SK-N-SH (cell line): ENCODE measurements around the gene DIAPH1. TPM values are rescaled to one million over a fixed set of nuclear protein-coding genes. Genes with fewer than 3 reads are reported as not detected.

Source experiments
- CTCF ChIA-PET: fragments of 300-600, 350-600 bp; formaldehyde crosslinking; extraction: SDS; loops from one replicate; lab custom pipeline; 2021; lab: Yijun Ruan, JAX
- POLR2A ChIA-PET: fragments of 350-600 bp; sonication (Branson Sonifier 250); formaldehyde crosslinking; extraction: SDS; loops from one replicate; lab custom pipeline; 2020; ENCODE audit warnings: antibody characterized with exemption, inconsistent platforms; lab: Yijun Ruan, JAX
- DNase-seq: peaks from one replicate; pipeline ENCODE4 v3.0.0; 2012
- H2AFZ ChIP-seq: fragments of 200-600 bp; sonication (generic); 2 replicates; pipeline ENCODE4 v1.8.1; 2016; ENCODE audit warnings: antibody characterized with exemption, mild to moderate bottlenecking, low read depth
- H3F3A ChIP-seq: fragments of 200-600 bp; sonication (generic); replicated peaks from 2 replicates; pipeline ENCODE3; 2016; ENCODE audit warnings: antibody characterized with exemption, mild to moderate bottlenecking; ENCODE audit not compliant: insufficient read depth
- H3K27ac ChIP-seq, 2 experiments: fragments of 200-500 bp in 1 of 2; fragments of 200-600 bp in 1 of 2; sonication (Bioruptor generic) in 1 of 2; sonication (generic), shearing (Covaris generic) in 1 of 2; 2 replicates each; pipeline versions ENCODE4 v1.5.1 to v1.6.1; 2014 to 2016; ENCODE audit warnings: low read depth in 2 of 2, inconsistent platforms in 1 of 2, low read length in 1 of 2, mild to moderate bottlenecking in 1 of 2, mixed read lengths in 1 of 2
- H3K27me3 ChIP-seq: fragments of 200-600 bp; sonication (generic), shearing (Covaris generic); 2 replicates; pipeline ENCODE4 v1.6.1; 2016; ENCODE audit warnings: mixed run types; ENCODE audit not compliant: insufficient read depth
- H3K36me3 ChIP-seq, 2 experiments: fragments of 200-500 bp in 1 of 2; fragments of 200-600 bp in 1 of 2; sonication (Bioruptor generic) in 1 of 2; sonication (generic) in 1 of 2; replicated peaks in 1 of 2; 2 replicates each; pipeline versions ENCODE3 to v1.5.1; 2014 to 2016; ENCODE audit warnings: low read length in 1 of 2, mild to moderate bottlenecking in 1 of 2; ENCODE audit not compliant: insufficient read depth in 2 of 2, control insufficient read depth in 1 of 2
- H3K4me1 ChIP-seq, 2 experiments: fragments of 200-500 bp in 1 of 2; fragments of 200-600 bp in 1 of 2; sonication (Bioruptor generic) in 1 of 2; sonication (generic), shearing (Covaris generic) in 1 of 2; 2 replicates each; pipeline versions ENCODE4 v1.5.1 to v1.6.1; 2014 to 2016; ENCODE audit warnings: low read depth in 1 of 2, low read length in 1 of 2, mixed run types in 1 of 2; ENCODE audit not compliant: insufficient read depth in 2 of 2, control insufficient read depth in 1 of 2
- H3K4me2 ChIP-seq: fragments of 200-600 bp; sonication (generic), shearing (Covaris generic); 2 replicates; pipeline ENCODE4 v1.6.1; 2017; ENCODE audit warnings: mixed run types
- H3K4me3 ChIP-seq, 2 experiments: fragments of 200-500 bp in 1 of 2; fragments of 200-600 bp in 1 of 2; sonication (Bioruptor generic) in 1 of 2; sonication (generic), shearing (Covaris generic) in 1 of 2; 2 replicates each; pipeline versions ENCODE4 v1.5.1 to v1.8.1; 2014 to 2016; ENCODE audit warnings: low read depth in 2 of 2, inconsistent platforms in 1 of 2, low read length in 1 of 2, mild to moderate bottlenecking in 1 of 2, mixed read lengths in 1 of 2, moderate library complexity in 1 of 2
- H3K79me2 ChIP-seq: fragments of 200-600 bp; sonication (generic); 2 replicates; pipeline ENCODE4 v1.8.1; 2017; ENCODE audit warnings: mild to moderate bottlenecking; ENCODE audit not compliant: insufficient read depth
- H3K9ac ChIP-seq: fragments of 200-600 bp; sonication (generic); 2 replicates; pipeline ENCODE4 v1.6.1; 2017; ENCODE audit warnings: mixed run types
- H3K9me2 ChIP-seq: fragments of 200-600 bp; sonication (generic); 2 replicates; pipeline ENCODE4 v1.6.1; 2017; ENCODE audit warnings: mixed run types
- H3K9me3 ChIP-seq: fragments of 200-600 bp; sonication (generic); 2 replicates; pipeline ENCODE4 v1.6.1; 2017; ENCODE audit warnings: mixed run types, mild to moderate bottlenecking, moderate library complexity
- H4K20me1 ChIP-seq: fragments of 200-600 bp; sonication (generic); 2 replicates; pipeline ENCODE4 v1.6.1; 2017; ENCODE audit warnings: mild to moderate bottlenecking, mixed run types; ENCODE audit not compliant: insufficient read depth
- CHD2 ChIP-seq: fragments of 150-350 bp; IDR thresholded peaks from 2 replicates; pipeline ENCODE4 v1.6.1; 2018; ENCODE audit warnings: low read length; ENCODE audit not compliant: partially characterized antibody
- CTCF ChIP-seq: fragments of 200-600 bp; sonication (generic); IDR thresholded peaks from 2 replicates; pipeline ENCODE4 v1.6.1; 2017; ENCODE audit warnings: antibody characterized with exemption, mild to moderate bottlenecking, moderate library complexity
- EP300 ChIP-seq, 2 experiments: IDR thresholded peaks; 2 replicates each; pipeline versions ENCODE4 v1.4.0 to v1.6.1; 2012; ENCODE audit warnings: borderline replicate concordance in 1 of 2, low read depth in 1 of 2, low read length in 1 of 2
- EZH2phosphoT487 ChIP-seq: fragments of 200-600 bp; sonication (generic); IDR thresholded peaks from 2 replicates; pipeline ENCODE4 v1.6.1; 2017; ENCODE audit warnings: low read depth, mixed run types, mild to moderate bottlenecking, antibody characterized with exemption, moderate library complexity, borderline replicate concordance
- FOSL2 ChIP-seq: IDR thresholded peaks from 2 replicates; pipeline ENCODE4 v1.4.0; 2012; ENCODE audit warnings: low read depth, mild to moderate bottlenecking, moderate library complexity, borderline replicate concordance
- GABPA ChIP-seq: IDR thresholded peaks from 2 replicates; pipeline ENCODE4 v1.4.0; 2012; ENCODE audit warnings: low read depth, mild to moderate bottlenecking
- GATA2 ChIP-seq: sonication (generic); formaldehyde crosslinking; IDR thresholded peaks from 2 replicates; pipeline ENCODE4 v1.5.0; 2020; ENCODE audit warnings: mild to moderate bottlenecking, missing genetic modification reagents
- JUND ChIP-seq: IDR thresholded peaks from 2 replicates; pipeline ENCODE4 v1.4.0; 2012
- MAX ChIP-seq: IDR thresholded peaks from 2 replicates; pipeline ENCODE4 v1.4.0; 2012; ENCODE audit warnings: low read depth
- MXI1 ChIP-seq: IDR thresholded peaks from 2 replicates; pipeline ENCODE4 v1.6.1; 2012; ENCODE audit warnings: mild to moderate bottlenecking, low read depth, low read length, improper control_type of control experiment
- NRF1 ChIP-seq: IDR thresholded peaks from 2 replicates; pipeline ENCODE4 v1.6.1; 2012; ENCODE audit warnings: low read depth, mild to moderate bottlenecking, low read length
- POLR2AphosphoS5 ChIP-seq: IDR thresholded peaks from 2 replicates; pipeline ENCODE4 v1.6.1; 2012; ENCODE audit warnings: low read depth, low read length
- REST ChIP-seq: IDR thresholded peaks from 2 replicates; pipeline ENCODE4 v1.6.1; 2012; ENCODE audit warnings: mild to moderate bottlenecking, low read depth, low read length, moderate library complexity
- RXRA ChIP-seq: IDR thresholded peaks from 2 replicates; pipeline ENCODE4 v1.4.0; 2012; ENCODE audit warnings: low read depth, mild to moderate bottlenecking, borderline replicate concordance
- TEAD4 ChIP-seq: IDR thresholded peaks from 2 replicates; pipeline ENCODE4 v1.4.0; 2012; ENCODE audit warnings: mild to moderate bottlenecking, borderline replicate concordance; ENCODE audit not compliant: insufficient read depth
- ZBTB33 ChIP-seq: IDR thresholded peaks from 2 replicates; pipeline ENCODE4 v1.4.0; 2012; ENCODE audit warnings: low read depth, borderline replicate concordance
- WGBS: methylation state at CpG from one replicate; pipeline ENCODE4 v1.1.6; 2017; ENCODE audit warnings: low lambda C conversion rate; 5-methylcytosine and 5-hydroxymethylcytosine counted together
- polyA plus RNA-seq, 3 experiments: library from polyadenylated mRNA; depleted of rRNA; stranded (reverse); fragments of >200 nt; gene quantifications; 2 replicates each; pipeline ENCODE4 v1.2.3, GENCODE V29; 2012

The DIAPH1 gene
- polyA plus RNA-seq, 1 of the 3 experiments (the other 2 are of a cell fraction), result 30.4 TPM

- no peaks in the 10 kb centered on the region for H4K20me1 ChIP-seq
- H3K4me1 ChIP-seq, result peaks cover 0 to 8% of the 10 kb centered on the region in 2 experiments; a peak in 2 of 4 replicates
- no peak overlapping the region for H2AFZ ChIP-seq
- CTCF ChIA-PET, result interaction anchor here (1.1 to 2.7 kb wide), 5 partner anchors 9 to 311 kb away, joined by 3 to 17 read pairs (median 8); partner anchors contain the start of gene DIAPH1
- H3K9ac ChIP-seq, result no peak overlapping the region
- H3K79me2 ChIP-seq, result no peaks in the 10 kb centered on the region
- WGBS, result 71% methylated on average over 8 of the region's 8 CpGs
- no peak overlapping the region for H3K4me2 ChIP-seq
- H3K27me3 ChIP-seq, result no peaks in the 10 kb centered on the region
- POLR2A ChIA-PET, result interaction anchor here (1.7 to 2.5 kb wide), 2 partner anchors 18 to 22 kb away, joined by 3 to 9 read pairs; partner anchors contain the start of genes HDAC3 and RELL2
- no peaks in the 10 kb centered on the region for H3K9me3 ChIP-seq
- H3K36me3 ChIP-seq, result peaks cover 20 to 59% of the 10 kb centered on the region in 2 experiments
- no peaks in the 10 kb centered on the region for H3K9me2 ChIP-seq
- no peak for DNase-seq
- TF ChIP-seq JUND (peak; percentile 62; the same call in 1 of the 2 replicates), FOSL2 (peak; percentile 75; the same call in 1 of the 2 replicates), NRF1 (no peak)
- peak overlapping the region in 1 of 2 experiments; percentile 48; a peak in 2 of 4 replicates for H3K27ac ChIP-seq
- no peaks in the 10 kb centered on the region for H3F3A ChIP-seq
- H3K4me3 ChIP-seq, result no peak overlapping the region
Observed at GRCh38 chr5:141657937-141658545, 39.2 kb upstream of the DIAPH1 start.

- WGBS, result 100% methylated on average over 1 of the region's 1 CpG
- peaks cover 0 to 8% of the 10 kb centered on the region in 2 experiments; a peak in 2 of 4 replicates for H3K4me1 ChIP-seq
- no peaks in the 10 kb centered on the region for H3K79me2 ChIP-seq
- POLR2A ChIA-PET, result no interaction called here
- no peaks in the 10 kb centered on the region for H3K27me3 ChIP-seq
- no peaks in the 10 kb centered on the region for H4K20me1 ChIP-seq
- no peak overlapping the region for H2AFZ ChIP-seq
- peaks cover under 1% of the 10 kb centered on the region for H3F3A ChIP-seq
- TF ChIP-seq MAX, result no peak
- TF ChIP-seq EZH2phosphoT487, result no peak
- TF ChIP-seq JUND, result no peak
- no peak for TF ChIP-seq GABPA
- no peak for TF ChIP-seq FOSL2
- no peak for TF ChIP-seq RXRA
- TF ChIP-seq EP300 (IDR thresholded peaks at IDR 0.05; ENCODE audit: borderline replicate concordance in 1 of 2, low read depth in 1 of 2, low read length in 1 of 2), result no peak
- no peak for TF ChIP-seq ZBTB33
- no peak for TF ChIP-seq CHD2
- TF ChIP-seq MXI1, result no peak
- TF ChIP-seq REST, result no peak
- TF ChIP-seq NRF1, result no peak
- no peak for TF ChIP-seq POLR2AphosphoS5
- TF ChIP-seq CTCF, result no peak
- TF ChIP-seq GATA2 (CRISPR knock-in tag), result no peak
- no peak for TF ChIP-seq TEAD4
- TF ChIP-seq, all 33 proteins: peak for 0
- Histone ChIP-seq H3K4me3 (no peak overlapping the region), H3K9ac (no peak overlapping the region), H3K9me2 (no peaks in the 10 kb centered on the region), H3K27ac (peak overlapping the region in 1 of 2 experiments; percentile 48; a peak in 2 of 4 replicates), H3K9me3 (no peaks in the 10 kb centered on the region), H3K36me3 (peaks cover 18 to 53% of the 10 kb centered on the region in 2 experiments), H3K4me2 (no peak overlapping the region)
- DNase-seq, result no peak
- CTCF ChIA-PET, result interaction anchor here (1.2 to 2.7 kb wide), 5 partner anchors 7 to 303 kb away, joined by 3 to 17 read pairs (median 8); partner anchors contain the start of gene DIAPH1
Observed at GRCh38 chr5:141657404-141657803, 38.6 kb upstream of the DIAPH1 start.
